ENCODE measurements around the gene HERPUD2. TPM values are rescaled to one million over a fixed set of nuclear protein-coding genes. Genes with fewer than 3 reads are reported as not detected.

The HERPUD2 gene, protein sequence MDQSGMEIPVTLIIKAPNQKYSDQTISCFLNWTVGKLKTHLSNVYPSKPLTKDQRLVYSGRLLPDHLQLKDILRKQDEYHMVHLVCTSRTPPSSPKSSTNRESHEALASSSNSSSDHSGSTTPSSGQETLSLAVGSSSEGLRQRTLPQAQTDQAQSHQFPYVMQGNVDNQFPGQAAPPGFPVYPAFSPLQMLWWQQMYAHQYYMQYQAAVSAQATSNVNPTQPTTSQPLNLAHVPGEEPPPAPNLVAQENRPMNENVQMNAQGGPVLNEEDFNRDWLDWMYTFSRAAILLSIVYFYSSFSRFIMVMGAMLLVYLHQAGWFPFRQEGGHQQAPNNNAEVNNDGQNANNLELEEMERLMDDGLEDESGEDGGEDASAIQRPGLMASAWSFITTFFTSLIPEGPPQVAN
- total RNA-seq, result 15.4 and 36.9 TPM in 2 replicates

DNA sequence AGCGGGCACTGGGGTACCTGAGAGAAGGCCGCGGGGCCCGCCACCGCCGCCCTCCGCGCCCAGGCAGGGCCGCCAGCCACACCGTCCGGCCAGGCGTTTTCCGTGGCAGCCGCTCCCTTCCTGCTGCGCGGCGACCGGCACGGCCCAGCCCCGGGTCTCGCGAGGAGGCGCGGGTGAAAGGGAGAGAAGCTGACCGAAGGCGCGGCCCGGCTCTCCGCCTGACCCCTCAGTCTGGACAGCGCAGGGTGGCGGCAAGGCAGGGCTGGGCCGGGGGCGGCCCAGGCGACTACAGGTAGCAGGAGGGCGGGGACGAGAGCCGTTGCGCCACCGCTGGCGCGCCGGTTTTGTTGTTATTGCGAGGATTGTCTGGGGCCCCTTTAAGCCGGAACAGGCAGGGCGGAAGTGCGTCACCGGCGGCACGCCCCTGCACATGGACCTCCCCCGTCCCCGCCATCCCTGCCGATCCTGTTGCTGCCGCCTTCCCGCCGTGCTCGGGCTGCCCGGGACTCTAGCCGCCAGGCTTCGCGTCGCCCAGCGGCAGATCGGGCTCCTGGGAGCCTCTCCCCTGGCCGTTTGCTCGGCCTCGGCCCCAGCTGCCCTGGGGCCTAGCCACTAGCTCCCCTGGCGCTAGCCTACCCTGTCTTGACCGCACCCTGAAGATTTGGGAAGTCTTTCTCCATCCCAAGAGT lies at the start of gene HERPUD2:
Gene HERPUD2, minus strand, starts transcription at position 352 of the 689 bp plus-strand sequence. CDS start 805 bp downstream, outside the sequence.

Other genes with a start within 250 kb of the HERPUD2 start
- 157 and 312 TPM in 2 replicates for gene SEPTIN7, start 105.9 kb upstream of the HERPUD2 start, total RNA-seq